HepG2 (cell line): ENCODE measurements around the gene MTX1. TPM values are rescaled to one million over a fixed set of nuclear protein-coding genes. Genes with fewer than 3 reads are reported as not detected.

Experiments
- FOXA1 ChIP-seq, 2 experiments: fragments of 450-650 bp in 1 of 2; sonication (generic) in 1 of 2; formaldehyde crosslinking in 1 of 2; IDR thresholded peaks; 2 replicates each; pipeline versions ENCODE4 v1.4.0 to v1.6.1; 2016 to 2020; ENCODE audit warnings: missing genetic modification reagents in 1 of 2
- KDM1A ChIP-seq: IDR thresholded peaks from 2 replicates; pipeline ENCODE4 v1.6.1; 2016; ENCODE audit warnings: missing compliant biosample characterization
- NFRKB ChIP-seq: fragments of 450-650 bp; IDR thresholded peaks from 2 replicates; pipeline ENCODE4 v1.6.1; 2017
- PHF8 ChIP-seq: sonication (generic); formaldehyde crosslinking; IDR thresholded peaks from 2 replicates; pipeline ENCODE4 v1.5.0; 2020; ENCODE audit warnings: missing genetic modification reagents
- REL ChIP-seq: sonication (generic); formaldehyde crosslinking; conservative IDR thresholded peaks from 2 replicates; pipeline ENCODE4 v1.8.0; 2022; ENCODE audit warnings: mild to moderate bottlenecking, missing genetic modification reagents, moderate library complexity
- RERE ChIP-seq: IDR thresholded peaks from 2 replicates; pipeline ENCODE4 v1.6.1; 2016; ENCODE audit warnings: low read depth, missing genetic modification reagents, missing compliant biosample characterization
- SMARCC2 ChIP-seq: fragments of 450-650 bp; IDR thresholded peaks from 2 replicates; pipeline ENCODE4 v1.6.1; 2017; ENCODE audit warnings: antibody characterized with exemption, mild to moderate bottlenecking
- SUZ12 ChIP-seq: fragments of 150-350 bp; IDR thresholded peaks from 2 replicates; pipeline ENCODE4 v1.6.1; 2014; ENCODE audit warnings: low read depth, low read length
- TAF15 ChIP-seq: fragments of 200-400 bp; formaldehyde crosslinking; IDR thresholded peaks from one replicate; pipeline ENCODE4 v1.6.1; 2018; ENCODE audit warnings: mild to moderate bottlenecking, low read depth, low read length; ENCODE audit not compliant: poor library complexity, severe bottlenecking
- TEAD3 ChIP-seq: optimal IDR thresholded peaks from 2 replicates; pipeline ENCODE3; 2016; ENCODE audit warnings: borderline replicate concordance
- ZFP62 ChIP-seq: sonication (generic); formaldehyde crosslinking; IDR thresholded peaks from 2 replicates; pipeline ENCODE4 v1.4.0; 2020; ENCODE audit warnings: missing genetic modification reagents
- ZMYM3 ChIP-seq: sonication (generic); formaldehyde crosslinking; IDR thresholded peaks from 2 replicates; pipeline ENCODE4 v1.5.1; 2020; ENCODE audit warnings: mild to moderate bottlenecking, missing genetic modification reagents
- ZNF160 ChIP-seq: sonication (generic); formaldehyde crosslinking; IDR thresholded peaks from 2 replicates; pipeline ENCODE4 v1.8.0; 2022; ENCODE audit warnings: mild to moderate bottlenecking, inconsistent platforms, missing genetic modification reagents
- ZNF260 ChIP-seq: sonication (generic); formaldehyde crosslinking; IDR thresholded peaks from 2 replicates; pipeline ENCODE4 v1.4.0; 2020; ENCODE audit warnings: missing genetic modification reagents, low read depth, mild to moderate bottlenecking, borderline replicate concordance
- ZNF33B ChIP-seq: sonication (generic); formaldehyde crosslinking; IDR thresholded peaks from 2 replicates; pipeline ENCODE4 v1.5.1; 2020; ENCODE audit warnings: mild to moderate bottlenecking, missing genetic modification reagents
- ZNF382 ChIP-seq: sonication (generic); formaldehyde crosslinking; IDR thresholded peaks from 2 replicates; pipeline ENCODE4 v1.5.0; 2020; ENCODE audit warnings: missing genetic modification reagents, mild to moderate bottlenecking, borderline replicate concordance
- ZNF460 ChIP-seq: sonication (generic); formaldehyde crosslinking; IDR thresholded peaks from 2 replicates; pipeline ENCODE4 v1.5.1; 2020; ENCODE audit warnings: missing genetic modification reagents, mild to moderate bottlenecking, borderline replicate concordance
- ZNF530 ChIP-seq: sonication (generic); formaldehyde crosslinking; IDR thresholded peaks from 2 replicates; pipeline ENCODE4 v1.5.0; 2020; ENCODE audit warnings: low read depth, mild to moderate bottlenecking, missing genetic modification reagents
- ZNF724P ChIP-seq: sonication (generic); formaldehyde crosslinking; IDR thresholded peaks from 2 replicates; pipeline ENCODE4 v1.8.0; 2022; ENCODE audit warnings: missing genetic modification reagents, borderline replicate concordance
- ZSCAN12 ChIP-seq: sonication (generic); formaldehyde crosslinking; IDR thresholded peaks from 2 replicates; pipeline ENCODE4 v1.9.0; 2021; ENCODE audit warnings: mild to moderate bottlenecking, missing genetic modification reagents
- polyA plus RNA-seq, 8 experiments: library from polyadenylated mRNA; depleted of rRNA in 3 of 8; stranded (reverse) in 7 of 8; unstranded in 1 of 8; fragments of >200 nt; fragmentation: Illumina TruSeq in 4 of 8; extraction: Trizol in 4 of 8; gene quantifications; 2 replicates each; pipeline versions ENCODE4 v1.2.1 to v1.2.3, GENCODE V29; 2011 to 2016; ENCODE audit warnings: low read depth in 4 of 8, missing spikeins in 1 of 8, mixed read lengths in 1 of 8; ENCODE audit not compliant: insufficient read depth in 1 of 8
- total RNA-seq, 5 experiments: library from RNA; depleted of rRNA; stranded (reverse); fragments of >200 nt; fragmentation: Illumina TruSeq; extraction: Trizol; gene quantifications; 2 replicates each; pipeline ENCODE4 v1.2.3, GENCODE V29; 2016; ENCODE audit warnings: low read depth in 1 of 5
- TF ChIP-seq, protein P1 (sequence below): sonication (generic); formaldehyde crosslinking; IDR thresholded peaks from 2 replicates; pipeline ENCODE4 v1.8.0; 2022; ENCODE audit warnings: missing genetic modification reagents, low read depth, mild to moderate bottlenecking, borderline replicate concordance
- TF ChIP-seq, protein P2 (sequence below): sonication (generic); formaldehyde crosslinking; IDR thresholded peaks from 2 replicates; pipeline ENCODE4 v1.4.0; 2020; ENCODE audit warnings: mild to moderate bottlenecking, missing genetic modification reagents, borderline replicate concordance
- TF ChIP-seq, protein P3 (sequence below): IDR thresholded peaks from 2 replicates; pipeline ENCODE4 v1.6.1; 2016; ENCODE audit warnings: low read depth, borderline replicate concordance

The MTX1 gene
- total and polyA plus RNA-seq, 2 of the 13 experiments (the other 11 are each of a cell fraction or from before 2014, with no cell fraction given), result 64.5 to 72.6 TPM

- TF ChIP-seq RERE, result no peak
- TF ChIP-seq KDM1A, result no peak
- no peak for TF ChIP-seq ZNF260
- TF ChIP-seq ZNF382 (CRISPR knock-in tag), result no peak
- no peak for TF ChIP-seq FOXA1 (IDR thresholded peaks at IDR 0.05)
- no peak for TF ChIP-seq FOXA1 (CRISPR knock-in tag; IDR thresholded peaks at IDR 0.05)
- TF ChIP-seq, protein P1, sequence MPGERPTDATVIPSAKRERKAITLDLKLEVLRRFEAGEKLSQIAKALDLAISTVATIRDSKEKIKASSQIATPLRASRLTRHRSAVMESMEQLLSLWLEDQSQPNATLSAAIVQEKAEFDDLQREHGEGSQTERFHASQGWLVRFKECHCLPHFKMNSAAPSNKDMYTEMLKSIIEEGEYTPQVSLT, result no peak
- TF ChIP-seq ZNF724P (CRISPR knock-in tag), result no peak
- TF ChIP-seq ZNF460 (CRISPR knock-in tag), result no peak
- no peak for TF ChIP-seq ZNF33B
- no peak for TF ChIP-seq ZNF530
- TF ChIP-seq ZNF160 (CRISPR knock-in tag), result no peak; the same call in 1 of the 2 replicates
- no peak for TF ChIP-seq REL (CRISPR knock-in tag)
- TF ChIP-seq PHF8, result peak; percentile 70
- TF ChIP-seq ZFP62 (CRISPR knock-in tag), result no peak
- TF ChIP-seq NFRKB, result no peak
- TF ChIP-seq, protein P2, sequence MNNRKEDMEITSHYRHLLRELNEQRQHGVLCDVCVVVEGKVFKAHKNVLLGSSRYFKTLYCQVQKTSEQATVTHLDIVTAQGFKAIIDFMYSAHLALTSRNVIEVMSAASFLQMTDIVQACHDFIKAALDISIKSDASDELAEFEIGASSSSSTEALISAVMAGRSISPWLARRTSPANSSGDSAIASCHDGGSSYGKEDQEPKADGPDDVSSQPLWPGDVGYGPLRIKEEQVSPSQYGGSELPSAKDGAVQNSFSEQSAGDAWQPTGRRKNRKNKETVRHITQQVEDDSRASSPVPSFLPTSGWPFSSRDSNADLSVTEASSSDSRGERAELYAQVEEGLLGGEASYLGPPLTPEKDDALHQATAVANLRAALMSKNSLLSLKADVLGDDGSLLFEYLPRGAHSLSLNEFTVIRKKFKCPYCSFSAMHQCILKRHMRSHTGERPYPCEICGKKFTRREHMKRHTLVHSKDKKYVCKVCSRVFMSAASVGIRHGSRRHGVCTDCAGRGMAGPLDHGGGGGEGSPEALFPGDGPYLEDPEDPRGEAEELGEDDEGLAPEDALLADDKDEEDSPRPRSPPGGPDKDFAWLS, result no peak
- TF ChIP-seq TEAD3 (CRISPR knock-in tag), result no peak
- TF ChIP-seq SMARCC2, result no peak
- TF ChIP-seq ZSCAN12, result no peak
- no peak for TF ChIP-seq SUZ12
- TF ChIP-seq TAF15, result no peak
- TF ChIP-seq, protein P3, sequence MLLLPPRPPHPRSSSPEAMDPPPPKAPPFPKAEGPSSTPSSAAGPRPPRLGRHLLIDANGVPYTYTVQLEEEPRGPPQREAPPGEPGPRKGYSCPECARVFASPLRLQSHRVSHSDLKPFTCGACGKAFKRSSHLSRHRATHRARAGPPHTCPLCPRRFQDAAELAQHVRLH (CRISPR knock-in tag), result 0 out of 2 replicates have a peak, but pooled peaks have one; percentile 34
- TF ChIP-seq ZMYM3, result no peak
Measured at GRCh38 chr1:155227261-155228095, 19.0 kb downstream of the MTX1 start (continued).
